ENCODE data around the gene ARMH4.

GRCh38 chr14:58089612-58090011 is 62.4 kb downstream of the ARMH4 start:
- no peak for TF ChIP-seq CTCF (IDR thresholded peaks at IDR 0.05)
- no peak for TF ChIP-seq POLR2AphosphoS5 (IDR thresholded peaks at IDR 0.05; ENCODE audit: low read depth, low read length)
- no peak for TF ChIP-seq REST (IDR thresholded peaks at IDR 0.05; ENCODE audit: insufficient read depth in 1 of 2, low read depth in 2 of 2, low read length in 1 of 2)
- TF ChIP-seq SIN3A (IDR thresholded peaks at IDR 0.05; ENCODE audit: borderline replicate concordance, insufficient read depth, low read depth, low read length) = no peak
- no peak for TF ChIP-seq TCF7L2 (IDR thresholded peaks at IDR 0.05; ENCODE audit: low read depth, low read length)

Data from Panc1 (cell line).